Endodermal cell (in vitro differentiated cells): ENCODE results near the gene CARS2. TPM values are rescaled to one million over a fixed set of nuclear protein-coding genes. Genes with fewer than 3 reads are reported as not detected.
"Not testable (repeated sequence)": the region's sequence is repeated elsewhere in the genome, so short reads cannot be mapped to it uniquely, and the experiment has no call there.

Experiments
- DNase-seq: peaks from one replicate; pipeline ENCODE4 v3.0.0-alpha.2; 2017
- H3K27ac ChIP-seq: 2 replicates; pipeline ENCODE4 v1.5.1; 2013; ENCODE audit warnings: mild to moderate bottlenecking, low read depth, low read length, moderate library complexity
- H3K27me3 ChIP-seq: 2 replicates; pipeline ENCODE4 v1.6.1; 2013; ENCODE audit warnings: mild to moderate bottlenecking, low read length, moderate library complexity; ENCODE audit not compliant: insufficient read depth, control insufficient read depth, poor library complexity, severe bottlenecking
- H3K36me3 ChIP-seq: 2 replicates; pipeline ENCODE4 v1.7.0; 2013; ENCODE audit warnings: mild to moderate bottlenecking, low read length, moderate library complexity; ENCODE audit not compliant: control insufficient read depth, insufficient read depth
- H3K4me1 ChIP-seq: one replicate; pipeline ENCODE4 v1.7.0; 2013; ENCODE audit warnings: low read length; ENCODE audit not compliant: control insufficient read depth, insufficient read depth
- H3K4me3 ChIP-seq: 2 replicates; pipeline ENCODE4 v1.5.1; 2013; ENCODE audit warnings: mild to moderate bottlenecking, low read length, moderate library complexity
- H3K9ac ChIP-seq: 2 replicates; pipeline ENCODE4 v1.6.1; 2013; ENCODE audit warnings: mild to moderate bottlenecking, low read length, moderate library complexity; ENCODE audit not compliant: poor library complexity, severe bottlenecking; ENCODE audit errors: extremely low read depth
- H3K9me3 ChIP-seq: 2 replicates; pipeline ENCODE4 v1.6.1; 2013; ENCODE audit warnings: mild to moderate bottlenecking, low read length, moderate library complexity; ENCODE audit not compliant: control insufficient read depth
- H3K27ac Mint-ChIP-seq: 2 replicates; pipeline ENCODE4 v1.8.0; 2020; ENCODE audit warnings: mixed read lengths
- H3K27me3 Mint-ChIP-seq: 2 replicates; pipeline ENCODE4 v1.8.0; 2021; ENCODE audit warnings: mild to moderate bottlenecking, mixed read lengths; ENCODE audit not compliant: insufficient read depth
- H3K36me3 Mint-ChIP-seq: 2 replicates; pipeline ENCODE4 v1.8.0; 2020; ENCODE audit warnings: low read depth, mixed read lengths
- H3K4me1 Mint-ChIP-seq: 2 replicates; pipeline ENCODE4 v1.8.0; 2020; ENCODE audit warnings: mixed read lengths
- H3K4me3 Mint-ChIP-seq: 2 replicates; pipeline ENCODE4 v1.8.0; 2020; ENCODE audit warnings: mild to moderate bottlenecking, moderate library complexity, mixed read lengths
- H3K9me3 Mint-ChIP-seq: 2 replicates; pipeline ENCODE4 v1.8.0; 2020; ENCODE audit warnings: mild to moderate bottlenecking, mixed read lengths
- WGBS, 2 experiments: methylation state at CpG; one replicate each; pipeline versions ENCODE4 v1.1.5 to v1.1.7; 2013; ENCODE audit warnings: missing lambda C conversion rate in 2 of 2, mixed read lengths in 1 of 2; ENCODE audit not compliant: insufficient coverage in 1 of 2, insufficient read length in 1 of 2; 5-methylcytosine and 5-hydroxymethylcytosine counted together
- total RNA-seq, 2 donors: library from RNA; stranded (reverse); fragmentation: NEBNext Ultra II Directional in 1 of 2; extraction: Animal tissue kit (Norgen Biotek cat#: 25700) in 1 of 2; gene quantifications; 2 replicates in 1 of 2; 3 replicates in 1 of 2; pipeline ENCODE4 v1.2.1, GENCODE V29; 2021
- TF ChIP-seq, protein P1 (sequence below): fragments of 200-600 bp; sonication (generic); conservative IDR thresholded peaks from 2 replicates; pipeline ENCODE4 v1.5.0; 2021; ENCODE audit warnings: antibody characterized with exemption, mild to moderate bottlenecking

Gene CARS2
- total RNA-seq, 2 donors from 2014 or later: 53.0 to 53.2 TPM

GRCh38 chr13:110615005-110615321, 91.0 kb downstream of the CARS2 start:
- peaks cover 7% of the 10 kb centered on the region for H3K4me1 ChIP-seq
- Mint-ChIP-seq H3K4me3 (peak overlapping the region; percentile 82), H3K27ac (peak overlapping the region; percentile 93), H3K4me1 (peaks cover 29% of the 10 kb centered on the region), H3K36me3 (peaks cover 4% of the 10 kb centered on the region), H3K9me3 (peaks cover 17% of the 10 kb centered on the region), H3K27me3 (peaks cover 22% of the 10 kb centered on the region)
- H3K9me3 ChIP-seq: peaks cover 4% of the 10 kb centered on the region
- peak overlapping the region; percentile 81 for H3K4me3 ChIP-seq
- no peak overlapping the region for H3K27ac ChIP-seq
- WGBS, 2 experiments: 87 to 93% methylated on average over 8 to 11 of the region's 11 CpGs
- H3K9ac ChIP-seq: no peak overlapping the region
- TF ChIP-seq, protein P1, sequence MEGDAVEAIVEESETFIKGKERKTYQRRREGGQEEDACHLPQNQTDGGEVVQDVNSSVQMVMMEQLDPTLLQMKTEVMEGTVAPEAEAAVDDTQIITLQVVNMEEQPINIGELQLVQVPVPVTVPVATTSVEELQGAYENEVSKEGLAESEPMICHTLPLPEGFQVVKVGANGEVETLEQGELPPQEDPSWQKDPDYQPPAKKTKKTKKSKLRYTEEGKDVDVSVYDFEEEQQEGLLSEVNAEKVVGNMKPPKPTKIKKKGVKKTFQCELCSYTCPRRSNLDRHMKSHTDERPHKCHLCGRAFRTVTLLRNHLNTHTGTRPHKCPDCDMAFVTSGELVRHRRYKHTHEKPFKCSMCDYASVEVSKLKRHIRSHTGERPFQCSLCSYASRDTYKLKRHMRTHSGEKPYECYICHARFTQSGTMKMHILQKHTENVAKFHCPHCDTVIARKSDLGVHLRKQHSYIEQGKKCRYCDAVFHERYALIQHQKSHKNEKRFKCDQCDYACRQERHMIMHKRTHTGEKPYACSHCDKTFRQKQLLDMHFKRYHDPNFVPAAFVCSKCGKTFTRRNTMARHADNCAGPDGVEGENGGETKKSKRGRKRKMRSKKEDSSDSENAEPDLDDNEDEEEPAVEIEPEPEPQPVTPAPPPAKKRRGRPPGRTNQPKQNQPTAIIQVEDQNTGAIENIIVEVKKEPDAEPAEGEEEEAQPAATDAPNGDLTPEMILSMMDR: no peak
- DNase-seq: no peak
- H3K27me3 ChIP-seq: no peaks in the 10 kb centered on the region
- no peaks in the 10 kb centered on the region for H3K36me3 ChIP-seq

- Histone ChIP-seq H3K4me3 (no peak overlapping the region), H3K4me1 (no peaks in the 10 kb centered on the region), H3K9me3 (peaks cover 10% of the 10 kb centered on the region), H3K27me3 (no peaks in the 10 kb centered on the region), H3K27ac (no peak overlapping the region), H3K36me3 (no peaks in the 10 kb centered on the region), H3K9ac (no peak overlapping the region)
- no peak overlapping the region for H3K27ac Mint-ChIP-seq
- peaks cover 2% of the 10 kb centered on the region for H3K4me1 Mint-ChIP-seq
- TF ChIP-seq, protein P1: no peak
- WGBS, 2 experiments: 91 to 94% methylated on average over 12 of the region's 12 CpGs
- peak; percentile 32 for DNase-seq
- H3K4me3 Mint-ChIP-seq: no peak overlapping the region
- H3K36me3 Mint-ChIP-seq: peaks cover 2% of the 10 kb centered on the region
- H3K9me3 Mint-ChIP-seq: peaks cover 30% of the 10 kb centered on the region
- peaks cover 22% of the 10 kb centered on the region for H3K27me3 Mint-ChIP-seq
These were observed 94.8 kb downstream of the CARS2 start for GRCh38 chr13:110610955-110611595.

DNA sequence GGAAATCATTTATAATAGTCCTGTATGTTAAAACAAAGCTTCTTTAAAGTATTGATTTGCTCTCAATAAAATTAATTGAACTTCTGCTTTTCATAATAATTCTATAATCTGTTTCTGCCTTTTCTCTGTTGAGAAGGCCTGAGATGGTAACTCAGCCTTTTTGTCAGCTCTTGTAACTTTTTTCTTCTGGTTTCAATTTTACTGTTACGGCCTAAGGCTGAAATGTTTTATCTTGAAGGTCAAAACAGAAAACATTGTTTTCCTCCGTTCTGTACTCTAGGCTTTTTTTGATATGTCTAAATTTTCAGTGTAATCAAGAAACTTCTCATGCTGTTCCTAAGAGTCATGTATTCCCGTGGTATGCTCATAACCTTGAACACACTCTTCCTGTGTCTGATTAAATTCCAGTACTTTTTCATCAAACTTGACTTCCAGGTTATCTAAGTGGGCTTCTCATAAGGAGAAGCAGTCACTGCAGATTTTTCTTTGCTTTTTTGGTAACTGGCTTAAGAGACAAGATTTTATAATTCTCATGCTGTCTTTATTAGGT, 98.2 kb downstream of the CARS2 start:
- Mint-ChIP-seq H3K27ac (no peak overlapping the region), H3K4me3 (no peak overlapping the region), H3K27me3 (peaks cover 12% of the 10 kb centered on the region), H3K4me1 (peaks cover under 1% of the 10 kb centered on the region), H3K36me3 (no peaks in the 10 kb centered on the region), H3K9me3 (peaks cover 29% of the 10 kb centered on the region)
- Histone ChIP-seq H3K27ac (no peak overlapping the region), H3K4me3 (no peak overlapping the region), H3K9me3 (peaks cover 6% of the 10 kb centered on the region), H3K9ac (no peak overlapping the region), H3K36me3 (no peaks in the 10 kb centered on the region), H3K27me3 (no peaks in the 10 kb centered on the region), H3K4me1 (no peaks in the 10 kb centered on the region)
- DNase-seq: no peak
- 85 to 93% methylated on average over 3 of the region's 3 CpGs for WGBS, 2 experiments
- TF ChIP-seq, protein P1: no peak

DNA sequence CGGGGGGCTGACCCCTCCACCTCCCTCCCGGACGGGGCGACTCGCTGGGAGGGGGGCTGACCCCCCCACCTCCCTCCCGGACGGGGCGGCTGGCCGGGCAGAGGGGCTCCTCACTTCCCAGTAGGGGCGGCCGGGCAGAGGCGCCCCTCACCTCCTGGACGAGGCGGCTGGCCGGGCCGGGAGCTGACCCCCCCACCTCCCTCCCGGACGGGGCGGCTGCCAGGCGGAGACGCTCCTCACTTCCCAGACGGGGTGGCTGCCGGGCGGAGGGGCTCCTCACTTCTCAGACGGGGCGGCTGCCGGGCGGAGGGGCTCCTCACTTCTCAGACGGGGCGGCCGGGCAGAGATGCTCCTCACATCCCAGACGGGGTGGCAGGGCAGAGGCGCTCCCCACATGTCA, 99.6 kb downstream of the CARS2 start:
- not testable (repeated sequence) for H3K36me3 Mint-ChIP-seq, H3K4me3 Mint-ChIP-seq, H3K27me3 Mint-ChIP-seq, H3K4me1 Mint-ChIP-seq, H3K27me3 ChIP-seq, H3K36me3 ChIP-seq, H3K4me3 ChIP-seq, DNase-seq, H3K27ac ChIP-seq, H3K27ac Mint-ChIP-seq, H3K4me1 ChIP-seq, H3K9me3 ChIP-seq, H3K9ac ChIP-seq
- 98% methylated on average over 5 of the region's 33 CpGs; no CpG with 5 or more reads in 1 of the 2 experiments for WGBS, 2 experiments
- H3K9me3 Mint-ChIP-seq: peaks cover 29% of the 10 kb centered on the region
